SH-SY5Y (cell line): ENCODE results near the gene CENPE.

Experiments
- GATA2 ChIP-seq: IDR thresholded peaks from 2 replicates; pipeline ENCODE4 v1.6.1; 2011; ENCODE audit warnings: mild to moderate bottlenecking, low read depth, low read length
- GATA3 ChIP-seq: IDR thresholded peaks from 2 replicates; pipeline ENCODE4 v1.6.1; 2011; ENCODE audit warnings: low read depth, mild to moderate bottlenecking, low read length, moderate library complexity

DNA sequence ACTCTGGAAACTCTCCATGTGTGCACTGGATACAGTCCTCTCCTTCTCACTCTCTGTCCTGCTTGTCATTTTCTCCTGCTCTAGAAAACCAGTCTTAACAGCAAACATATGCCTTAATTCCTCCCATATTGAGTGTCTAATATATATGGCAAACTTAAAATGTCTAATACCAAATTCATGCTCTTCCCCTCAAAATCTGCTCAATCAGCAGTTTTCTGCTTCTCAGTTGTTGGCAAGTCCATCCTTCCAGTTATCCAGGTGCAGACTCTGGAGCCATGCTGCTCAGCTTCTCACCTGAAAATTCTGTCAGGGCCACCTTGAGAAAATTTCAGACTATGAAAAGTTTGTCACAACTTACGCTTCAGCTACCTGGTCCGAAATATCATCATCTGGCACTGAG, 3.1 kb upstream of the CENPE start:
- TF ChIP-seq GATA2: no peak
- no peak for TF ChIP-seq GATA3
